CMK (cell line): ENCODE results near the gene GJB5.
"Not testable (repeated sequence)": the region's sequence is repeated elsewhere in the genome, so short reads cannot be mapped to it uniquely, and the experiment has no call there.

Source experiments
- DNase-seq: peaks from one replicate; pipeline ENCODE4 v3.0.0-alpha.2; 2010; ENCODE audit warnings: low read depth

GJB5 gene

DNA sequence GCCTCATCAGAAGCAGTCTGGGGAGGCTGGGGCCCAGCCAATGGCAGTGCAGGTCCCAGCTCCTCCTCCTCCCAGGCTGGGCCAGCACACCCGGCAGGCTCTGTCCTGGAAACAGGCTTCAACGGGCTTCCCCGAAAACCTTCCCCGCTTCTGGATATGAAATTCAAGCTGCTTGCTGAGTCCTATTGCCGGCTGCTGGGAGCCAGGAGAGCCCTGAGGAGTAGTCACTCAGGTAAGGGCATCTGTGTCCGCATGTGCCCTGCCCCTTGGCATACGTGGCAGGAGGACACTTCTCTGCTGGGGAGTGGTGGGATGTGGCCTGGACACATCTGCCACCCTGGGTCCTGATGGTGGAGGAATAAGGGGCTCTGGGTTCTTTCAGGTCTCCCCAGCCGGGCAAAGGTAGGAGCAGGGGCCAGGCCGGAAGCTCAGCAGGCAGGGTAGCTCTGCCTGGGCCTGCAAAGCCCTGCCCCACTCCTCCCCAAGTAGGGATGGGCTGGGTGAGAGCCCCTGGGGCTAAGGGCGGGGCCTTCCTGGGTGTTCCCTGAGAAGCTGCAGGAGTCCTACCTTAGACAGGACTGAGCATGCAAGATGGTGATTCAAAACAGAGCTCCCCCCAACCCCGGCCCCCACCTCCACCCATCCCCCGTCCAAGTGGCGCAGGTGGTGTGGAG lies at the start of gene GJB5:
Gene GJB5, plus strand, starts transcription at position 84 of the 674 bp plus-strand sequence. CDS start 2,284 bp downstream, outside the sequence.
- no peak for DNase-seq

DNA sequence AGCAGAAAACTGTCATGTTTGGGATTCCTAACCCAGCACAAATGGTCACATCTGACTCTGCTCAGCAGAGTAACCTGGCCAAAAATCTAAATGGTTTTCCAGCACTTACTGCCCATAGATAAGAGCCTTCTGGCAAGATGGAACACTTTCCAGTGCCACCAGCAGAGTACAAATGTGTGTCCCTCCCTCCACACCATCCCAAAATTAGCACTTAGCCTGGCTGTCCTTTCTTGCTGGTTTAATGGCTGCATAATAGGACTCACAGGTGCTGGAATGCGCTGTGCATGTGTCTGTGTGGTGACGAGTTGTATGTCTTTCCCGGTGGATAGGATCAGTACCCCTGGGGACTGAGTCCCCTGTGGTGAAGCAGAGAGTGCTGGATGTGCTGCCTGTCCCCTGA lies 49.8 kb upstream of the GJB5 start:
- no peak for DNase-seq

DNA sequence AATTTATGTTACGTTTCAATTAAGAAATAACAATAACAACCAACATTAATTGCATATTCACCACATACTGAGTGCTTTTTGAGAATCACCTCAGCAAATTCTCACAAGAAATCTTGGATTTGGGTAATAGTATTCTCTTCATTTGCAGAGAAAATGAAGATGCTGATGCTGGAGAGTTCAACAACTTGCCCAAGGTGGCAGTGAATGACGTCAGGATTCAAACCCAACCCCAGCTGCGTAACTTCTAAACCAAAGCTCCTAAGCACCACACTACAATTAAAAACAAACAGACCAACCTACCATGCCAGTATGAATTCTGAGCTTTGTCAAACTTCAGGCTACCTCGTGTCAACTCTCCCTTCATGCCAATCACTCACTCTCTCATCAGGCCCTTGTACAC lies 46.7 kb upstream of the GJB5 start:
- no peak for DNase-seq

DNA sequence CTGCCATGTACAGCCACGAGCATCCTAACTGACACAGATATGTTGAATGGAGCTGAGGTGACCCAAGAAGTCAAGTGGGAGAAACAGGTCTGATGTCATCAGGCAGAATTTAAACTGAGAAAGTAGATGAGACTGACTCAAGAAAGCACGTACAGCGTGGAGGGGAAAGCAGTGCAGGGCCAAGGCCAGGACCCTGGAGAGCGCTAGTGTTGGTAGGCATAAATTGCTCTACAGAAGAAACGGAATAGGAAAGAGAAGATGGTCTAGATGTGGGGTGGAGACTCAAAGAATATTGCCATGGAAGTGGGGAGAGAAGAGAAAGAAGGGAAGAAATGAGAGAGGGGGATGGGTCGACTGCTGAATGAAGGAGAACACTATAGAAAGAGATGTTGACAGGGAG lies 45.3 kb upstream of the GJB5 start:
- DNase-seq: no peak

DNA sequence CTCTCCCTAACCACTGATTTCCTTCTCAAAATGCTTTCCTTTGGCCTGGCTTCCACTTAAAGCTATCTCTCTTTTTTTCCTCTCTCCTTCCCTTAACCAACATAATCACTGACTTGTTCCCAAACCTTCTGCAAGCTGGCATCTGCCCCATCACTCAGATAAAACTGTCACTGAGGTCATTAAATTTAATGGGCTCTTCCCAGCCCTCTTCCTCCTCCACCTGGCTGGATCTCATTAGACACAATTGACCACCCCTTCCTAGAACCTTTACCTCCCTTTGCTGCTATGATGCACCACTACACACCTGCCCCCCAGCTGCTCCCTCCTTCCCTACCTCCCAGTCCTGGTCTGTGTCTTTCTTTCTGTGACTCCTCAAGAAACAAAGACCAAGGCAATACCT lies 44.0 kb upstream of the GJB5 start:
- DNase-seq: no peak

DNA sequence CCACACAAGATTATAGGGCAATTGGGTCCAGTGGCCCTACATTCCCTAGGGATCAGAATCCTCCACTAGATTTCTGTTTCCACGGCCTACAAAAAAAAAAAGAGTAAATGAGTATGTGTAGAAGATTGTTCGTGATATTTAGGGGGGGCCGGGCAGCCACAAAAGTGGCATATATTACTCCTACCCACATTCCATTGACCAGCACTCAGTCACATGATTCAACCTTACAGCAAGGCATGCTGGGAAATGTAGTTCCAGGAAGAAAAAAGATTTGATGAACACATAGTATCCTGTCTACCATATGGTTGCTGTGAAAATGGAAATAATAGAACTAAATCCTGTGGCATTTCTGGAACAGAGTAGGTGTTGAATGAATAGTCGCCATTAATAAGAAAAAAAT lies 43.4 kb upstream of the GJB5 start:
- no peak for DNase-seq

DNA sequence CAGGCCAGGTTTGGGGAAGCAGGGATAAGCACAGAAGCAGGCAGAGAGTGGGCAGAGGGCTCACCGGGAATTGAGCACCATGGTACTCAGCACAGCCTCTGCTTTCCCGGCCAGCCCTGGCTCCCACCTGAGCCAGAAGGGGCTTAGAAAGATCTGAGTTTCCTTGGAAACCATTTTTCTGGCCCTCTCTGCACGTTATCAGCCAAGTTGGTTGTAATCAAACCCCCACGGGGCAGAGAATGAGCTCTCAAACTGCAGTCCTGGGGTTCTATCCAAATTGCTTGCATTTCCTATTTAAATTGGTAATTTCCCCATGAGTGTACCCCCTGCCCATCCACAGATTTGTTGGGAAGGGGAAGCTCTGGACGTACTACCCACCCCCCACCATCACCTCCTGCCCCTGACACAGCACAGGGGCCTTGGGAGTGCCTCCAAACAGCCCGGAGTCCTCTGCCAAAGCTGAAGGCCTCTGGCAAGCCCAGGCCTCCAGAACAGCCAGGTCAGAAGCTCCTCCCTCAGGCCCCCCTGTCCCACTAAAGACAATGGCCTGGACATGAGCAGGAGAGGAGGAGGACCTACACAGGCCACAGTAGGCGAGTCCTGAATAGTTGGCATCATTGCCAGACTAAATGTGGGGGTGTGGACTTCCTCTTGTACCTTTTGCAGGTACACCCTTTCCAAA lies 42.7 kb upstream of the GJB5 start:
- DNase-seq: no peak

DNA sequence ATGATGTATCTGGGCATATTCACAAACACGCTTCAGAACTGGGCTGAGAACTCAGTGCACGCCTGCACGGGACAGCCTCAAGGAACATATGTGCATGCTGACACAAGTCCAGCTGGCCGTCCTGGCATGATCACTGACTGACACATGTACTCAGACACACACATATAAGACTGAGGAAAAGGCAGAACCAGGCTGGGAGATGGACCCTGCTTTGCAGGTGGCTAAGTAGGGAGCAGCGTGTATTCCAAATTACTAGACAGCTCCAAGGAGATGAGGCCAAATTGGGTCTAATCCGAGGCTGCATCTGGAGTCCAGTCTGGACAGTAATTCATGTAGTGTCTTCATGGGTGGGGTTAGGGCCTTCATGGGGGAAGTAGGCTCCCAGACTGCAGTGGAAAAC lies 41.4 kb upstream of the GJB5 start:
- no peak for DNase-seq

DNA sequence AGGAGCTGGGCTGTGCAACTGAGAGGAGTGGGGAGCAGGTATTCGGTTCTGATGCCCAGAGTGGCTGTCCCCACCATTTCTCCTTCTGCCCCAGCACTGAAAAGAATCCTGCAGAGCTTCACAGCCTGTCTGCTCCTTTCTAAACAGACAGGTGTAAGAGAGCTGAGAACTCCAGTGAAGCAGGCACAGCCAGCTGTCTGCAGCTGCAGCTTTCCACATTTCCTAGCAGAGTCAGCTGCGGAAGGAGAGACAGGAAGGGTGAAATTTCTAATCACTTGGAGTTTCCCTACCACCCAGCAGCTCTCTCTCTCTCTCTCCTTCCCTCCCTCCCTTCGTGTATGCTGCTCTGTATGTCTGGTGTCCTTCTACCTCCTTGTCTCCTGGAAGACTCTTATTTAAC lies 40.5 kb upstream of the GJB5 start:
- no peak for DNase-seq

DNA sequence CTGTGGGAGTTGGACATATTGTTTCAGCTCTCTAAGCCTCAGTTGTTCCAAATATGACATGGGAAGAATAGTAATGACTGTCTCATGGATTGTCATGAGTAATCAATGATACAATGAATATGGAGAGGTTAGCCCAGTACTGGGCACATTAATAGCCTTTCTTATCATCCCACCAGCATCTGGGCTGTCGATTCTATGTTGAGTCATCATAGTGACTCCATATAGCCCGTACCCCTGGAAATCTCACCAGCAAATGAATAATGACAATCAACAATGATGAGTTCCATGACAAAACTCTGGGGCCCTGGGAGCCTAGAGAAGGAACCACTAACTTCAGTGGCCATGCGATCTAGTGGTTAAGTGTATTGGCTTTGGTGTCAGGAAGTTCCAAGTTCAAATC lies 39.7 kb upstream of the GJB5 start:
- DNase-seq: no peak

DNA sequence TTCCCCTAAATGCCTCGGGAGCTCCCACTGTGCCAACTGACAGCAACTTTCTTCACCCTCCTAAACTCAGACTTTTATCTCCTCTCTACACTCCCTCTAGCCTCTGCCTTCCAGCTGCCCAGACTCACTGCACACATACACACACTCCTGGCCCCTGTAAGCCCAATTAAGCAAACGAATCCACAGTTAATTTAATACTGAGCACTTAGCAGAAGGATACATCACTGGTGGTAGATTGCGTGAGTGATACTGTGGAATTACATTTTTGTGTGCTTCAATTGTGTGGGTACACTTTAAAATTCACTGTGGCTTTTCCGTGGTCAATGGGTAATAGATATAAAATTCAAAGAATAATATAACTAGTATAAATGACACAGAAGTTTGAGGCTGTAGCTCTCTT lies 33.6 kb upstream of the GJB5 start:
- no peak for DNase-seq

DNA sequence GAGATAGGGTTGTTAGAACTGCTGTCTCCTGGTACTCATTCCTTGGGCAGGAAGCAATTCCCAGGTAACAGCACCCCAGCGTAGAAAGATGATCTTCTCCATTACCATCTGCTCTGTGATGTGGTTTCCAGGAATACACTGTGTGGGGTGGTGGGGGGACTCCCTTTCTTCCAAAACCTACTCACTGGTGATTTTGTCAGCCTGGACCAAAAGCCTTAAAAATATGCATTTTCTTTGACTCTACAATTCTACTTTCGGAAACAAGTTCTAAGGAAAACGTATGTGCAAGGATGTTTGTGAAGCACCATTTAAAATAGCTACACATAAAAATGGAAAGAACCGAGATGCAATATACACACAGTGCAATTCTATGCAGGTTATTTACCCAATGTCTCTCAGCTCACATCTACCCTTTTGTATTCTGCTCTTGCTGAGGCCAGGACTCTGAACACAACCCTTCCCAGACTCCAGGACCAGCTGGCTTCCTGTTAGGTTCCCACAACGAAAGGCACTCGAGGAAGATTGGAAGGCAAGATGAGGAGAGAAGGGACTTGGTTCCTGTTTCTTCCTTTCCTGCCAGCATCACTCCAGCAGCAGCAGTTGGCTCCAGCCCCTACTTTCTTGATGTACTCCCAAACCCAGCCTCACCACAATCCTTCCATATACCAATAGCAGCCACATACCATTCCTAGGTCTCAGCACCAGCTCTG lies 33.0 kb upstream of the GJB5 start:
- no peak for DNase-seq

DNA sequence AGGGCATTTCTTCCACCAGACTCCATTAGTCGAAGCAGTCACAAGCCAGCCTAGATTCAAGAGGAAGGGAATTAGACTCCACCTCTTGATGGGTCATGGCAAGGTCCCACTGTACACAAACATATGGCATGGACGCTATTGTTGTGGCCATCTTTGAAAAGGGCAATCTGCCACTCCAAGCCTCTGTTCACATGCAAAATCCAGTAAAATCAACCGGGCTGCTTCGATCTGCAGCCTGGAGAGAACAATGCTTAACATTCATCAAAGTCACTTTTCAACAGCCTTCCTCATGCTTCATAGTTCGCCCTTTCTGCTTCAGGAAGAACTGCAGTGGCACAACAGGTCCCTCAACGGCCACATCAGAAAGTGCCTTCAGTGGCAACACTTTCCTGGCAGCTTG lies 28.0 kb upstream of the GJB5 start:
- DNase-seq: no peak

DNA sequence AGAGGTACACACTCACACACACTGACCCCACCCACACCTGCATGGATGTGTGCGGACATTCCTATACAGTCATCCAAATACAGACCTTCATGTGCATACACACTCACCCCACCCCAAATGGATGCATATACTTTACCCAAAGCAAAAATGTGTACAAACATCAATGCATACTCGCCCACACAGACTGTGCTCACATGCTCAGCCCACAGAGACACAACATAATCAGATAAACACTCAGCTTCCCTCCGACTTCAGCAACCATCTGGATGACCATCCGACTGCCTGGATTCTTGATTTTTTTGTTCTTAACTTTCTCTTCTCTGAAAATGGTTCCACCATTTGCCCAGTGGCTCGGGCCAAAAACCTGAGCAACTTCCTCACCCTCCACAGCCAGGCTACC lies 24.4 kb upstream of the GJB5 start:
- no peak for DNase-seq

DNA sequence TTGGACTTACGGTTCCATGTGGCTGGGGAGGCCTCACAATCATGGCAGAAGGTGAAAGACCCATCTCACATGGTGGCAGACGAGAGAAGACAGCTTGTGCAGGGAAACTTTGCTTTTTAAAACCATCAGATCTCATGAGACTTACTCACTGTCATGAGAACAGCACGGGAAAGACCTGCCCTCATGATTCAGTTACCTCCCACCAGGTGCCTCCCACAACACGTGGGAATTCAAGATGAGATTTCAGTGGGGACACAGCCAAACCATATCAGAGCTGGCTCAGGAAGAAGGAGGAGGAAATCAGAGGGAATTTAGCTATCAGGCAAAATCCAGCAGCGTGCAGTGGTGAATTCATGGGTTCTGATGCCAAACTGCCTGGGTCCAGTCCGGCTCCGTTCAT lies 22.0 kb upstream of the GJB5 start:
- not testable (repeated sequence) for DNase-seq

DNA sequence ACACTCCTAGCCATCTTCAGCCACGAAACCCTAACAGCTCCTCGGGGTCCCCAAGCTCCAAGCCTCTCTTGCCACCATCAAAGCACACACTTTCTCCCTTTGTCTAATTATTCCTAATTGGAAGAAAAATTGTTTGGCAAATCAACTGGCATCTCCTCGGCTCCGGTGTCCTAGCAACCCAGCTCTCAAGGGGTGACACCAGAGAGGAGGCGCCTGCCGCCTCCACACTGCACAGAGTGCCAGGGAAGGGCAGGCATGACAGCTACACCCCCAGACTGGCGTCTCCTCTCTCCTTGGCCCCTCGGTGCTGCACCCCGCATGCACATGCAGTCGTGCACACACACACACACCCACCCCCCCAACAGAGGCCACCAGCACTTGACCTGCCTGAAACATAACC lies 18.2 kb upstream of the GJB5 start:
- no peak for DNase-seq

DNA sequence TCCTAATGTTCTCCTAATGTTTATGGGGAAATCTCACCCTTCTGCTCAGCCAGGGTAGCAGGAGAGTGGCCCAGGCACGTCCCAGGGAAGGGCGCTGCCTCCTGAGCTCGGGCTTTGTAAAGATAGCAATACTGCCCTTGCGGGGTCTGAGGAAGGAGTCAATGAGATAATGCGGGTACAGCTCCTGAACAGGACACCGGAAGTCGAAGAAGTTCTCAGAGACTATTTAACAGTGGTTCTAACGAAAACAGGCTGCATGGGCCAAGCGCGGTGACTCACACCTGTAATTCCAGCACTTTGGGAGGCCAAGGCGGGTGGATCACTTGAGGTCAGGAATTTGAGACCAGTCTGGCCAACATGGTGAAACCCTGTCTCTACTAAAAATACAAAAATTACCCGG lies 17.6 kb upstream of the GJB5 start:
- not testable (repeated sequence) for DNase-seq

DNA sequence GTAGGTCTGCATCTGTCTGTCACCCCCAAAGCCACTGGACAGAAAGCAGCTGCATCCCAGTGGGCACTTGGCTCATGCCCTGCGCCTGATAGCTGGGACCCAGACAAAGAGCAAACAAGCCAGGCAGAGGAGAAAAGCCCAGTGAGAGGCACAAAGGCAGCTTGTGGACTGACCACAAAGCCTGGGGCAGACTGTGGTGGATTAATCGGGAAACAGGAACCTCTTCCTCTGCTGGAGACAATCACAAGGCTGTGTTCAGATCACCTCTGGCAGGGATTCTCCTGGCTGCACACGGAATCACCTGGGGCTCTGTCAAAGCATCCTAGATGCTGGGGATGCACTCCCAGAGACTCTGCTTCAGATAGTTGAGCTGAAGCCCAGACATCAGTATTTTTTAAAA lies 15.2 kb upstream of the GJB5 start:
- DNase-seq: no peak

DNA sequence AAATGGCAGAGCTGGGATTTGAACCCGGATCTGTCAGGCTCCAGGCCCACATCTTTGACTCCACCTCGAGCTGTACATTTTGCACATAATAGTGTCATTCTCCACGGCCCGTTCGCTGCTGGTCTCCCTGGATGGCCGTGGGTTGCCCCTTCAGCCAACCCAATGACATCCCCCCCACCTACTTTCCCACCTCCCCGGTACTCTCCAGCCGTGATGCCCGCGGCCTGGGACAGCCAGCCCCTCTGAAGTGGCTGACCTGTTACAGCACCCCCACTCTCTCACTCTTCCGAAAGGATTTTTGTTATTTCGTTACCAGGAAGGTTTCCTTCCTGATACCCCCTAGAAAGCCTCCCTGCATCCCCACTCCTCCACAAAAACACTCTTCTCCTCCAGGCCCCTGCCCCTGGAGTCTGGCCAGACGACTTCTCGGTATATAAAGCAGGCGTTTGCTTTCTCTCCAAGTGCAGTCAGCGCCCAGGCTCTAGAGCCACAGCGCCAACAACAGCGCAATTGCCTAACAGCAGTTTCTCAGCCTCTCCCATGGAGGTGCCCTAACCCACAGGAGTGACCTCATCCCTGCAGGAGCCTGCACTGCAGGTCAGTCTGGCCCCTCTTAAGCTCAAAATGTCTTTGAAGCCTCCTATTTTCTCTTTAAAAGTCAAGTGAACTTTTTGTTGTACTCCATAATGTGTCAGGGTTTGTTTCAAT lies 14.5 kb upstream of the GJB5 start:
- DNase-seq: no peak

DNA sequence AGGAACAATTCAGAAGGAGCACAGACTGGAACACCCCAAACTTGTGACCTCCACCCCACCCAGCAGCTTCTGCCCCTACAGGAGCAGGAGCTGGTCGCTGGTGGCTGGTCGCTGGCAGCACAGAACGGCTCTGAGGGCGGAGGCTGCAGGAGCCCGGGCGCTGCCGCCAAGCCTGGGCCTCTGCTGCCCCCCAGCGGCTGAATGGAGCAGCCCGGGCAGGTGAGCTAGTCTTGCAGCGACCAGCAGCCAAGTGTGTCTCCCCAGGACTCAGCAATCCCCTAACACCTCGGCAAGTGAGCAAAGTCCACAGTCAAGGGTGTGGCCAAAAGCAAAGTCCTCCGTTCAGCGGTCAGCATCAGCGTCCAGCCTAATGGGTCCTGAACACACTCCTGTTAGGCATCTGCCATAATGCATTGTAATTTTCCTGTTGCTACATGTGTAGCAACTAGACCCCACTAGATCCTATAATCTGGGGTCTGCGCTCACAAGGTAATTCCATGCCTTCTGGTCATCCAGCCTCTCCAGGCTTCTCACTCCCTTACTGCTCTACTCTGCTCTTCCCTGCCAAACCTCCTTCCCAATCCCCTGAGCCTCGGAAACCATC lies 12.1 kb upstream of the GJB5 start:
- peak; percentile 70 for DNase-seq

DNA sequence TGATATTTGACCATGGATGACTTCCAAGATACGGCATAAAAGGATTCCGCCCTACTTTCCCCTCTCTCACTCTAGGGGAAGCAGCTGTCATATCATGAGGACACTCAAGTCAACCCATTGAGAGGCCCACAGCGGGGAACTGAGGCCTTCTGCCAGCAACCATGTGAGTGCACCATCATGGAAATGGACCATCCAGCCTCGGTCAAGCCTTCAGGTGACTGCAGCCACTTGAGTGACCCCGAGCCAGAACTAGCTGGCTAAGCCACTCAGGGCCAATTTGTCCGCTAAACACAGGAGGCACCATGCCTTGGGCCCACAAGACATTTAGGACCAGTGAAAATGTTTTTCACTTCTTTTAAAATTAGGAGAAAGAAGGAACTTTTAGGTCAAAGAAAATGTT lies 11.1 kb upstream of the GJB5 start:
- DNase-seq: no peak

DNA sequence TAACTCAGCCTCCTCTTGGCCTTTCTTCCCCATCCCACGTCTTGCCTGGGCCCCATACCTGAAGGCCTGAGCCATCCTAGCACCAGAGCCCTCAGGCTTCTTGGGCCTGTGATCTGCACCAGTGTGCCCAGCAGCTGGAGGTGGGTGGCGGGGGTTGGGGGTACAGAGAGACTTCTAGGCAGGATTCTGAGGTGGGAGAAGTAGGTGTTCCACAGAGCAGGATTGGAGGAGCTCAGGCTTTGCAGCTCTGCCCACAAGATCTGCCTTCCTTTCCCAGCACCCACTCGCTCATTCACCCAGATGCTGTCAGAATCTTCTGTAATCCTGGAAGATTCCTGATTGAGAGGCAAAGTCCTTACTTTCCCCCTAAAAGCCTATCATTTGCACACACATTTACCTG lies 10.0 kb upstream of the GJB5 start:
- no peak for DNase-seq
